Measurements from ENCODE around the gene HOMER2. TPM values are rescaled to one million over a fixed set of nuclear protein-coding genes. Genes with fewer than 3 reads are reported as not detected.

The HOMER2 gene
- total and polyA plus RNA-seq, 2 donors (not counting 3 experiments of a cell fraction or from before 2014, with no cell fraction given), result 0.60 to 0.68 TPM

DNA sequence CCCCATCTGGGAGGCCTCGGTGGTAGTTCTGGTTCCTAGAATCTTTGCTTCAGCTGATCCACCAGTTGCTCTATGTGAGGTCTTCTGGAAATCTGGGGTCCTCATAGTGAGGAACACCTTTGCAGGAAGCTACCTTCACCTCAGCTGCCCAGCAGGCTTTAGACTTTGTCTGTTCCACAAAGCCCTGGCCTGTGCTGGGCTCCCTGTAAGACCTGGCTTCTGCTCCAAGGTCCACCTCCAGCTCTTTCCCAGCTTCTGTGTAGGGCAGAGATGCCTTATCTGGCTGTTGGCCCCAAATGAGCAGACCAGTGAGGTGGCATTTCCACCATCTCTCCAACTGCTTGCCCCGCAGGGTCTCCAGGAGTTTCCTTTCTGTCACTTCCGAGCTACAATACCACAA is 8.2 kb upstream of the HOMER2 start:
- Histone ChIP-seq H3K4me1 (ENCODE audit: control insufficient read depth, extremely low read depth, insufficient read depth, low read length) (no peaks in the 10 kb centered on the region), H3K4me2 (ENCODE audit: insufficient read depth, low read length) (no peak overlapping the region), H3K36me3 (ENCODE audit: control insufficient read depth in 2 of 2, extremely low read depth in 1 of 2, insufficient read depth in 2 of 2, low read length in 2 of 2) (no peaks in the 10 kb centered on the region), H4K20me1 (replicated peaks; ENCODE audit: control insufficient read depth, extremely low read depth, insufficient read depth, low read length) (no peaks in the 10 kb centered on the region), H3K9ac (replicated peaks; ENCODE audit: extremely low read depth, insufficient read depth, low read length) (no peak overlapping the region), H3K9me3 (replicated peaks; ENCODE audit: control insufficient read depth, insufficient read depth, low read length) (no peaks in the 10 kb centered on the region), H3K27me3 (ENCODE audit: control insufficient read depth in 2 of 2, insufficient read depth in 2 of 2, low read length in 2 of 2) (peaks cover 0 to 1% of the 10 kb centered on the region in 2 experiments), H3K79me2 (ENCODE audit: control insufficient read depth, insufficient read depth, low read length) (no peaks in the 10 kb centered on the region), H3K4me3 (replicated peaks in 1 of 3; ENCODE audit: insufficient read depth in 1 of 3, low read depth in 1 of 3, low read length in 3 of 3) (no peak overlapping the region), H2AFZ (ENCODE audit: low read depth, low read length) (no peak overlapping the region), H3K9me1 (replicated peaks; ENCODE audit: control insufficient read depth, extremely low read depth, insufficient read depth, low read length) (no peaks in the 10 kb centered on the region), H3K27ac (ENCODE audit: insufficient read depth, low read depth, low read length) (no peak overlapping the region)
- no peak for TF ChIP-seq EZH2 (IDR thresholded peaks at IDR 0.05; ENCODE audit: borderline replicate concordance, low read depth, low read length, severe bottlenecking)
- no peak for TF ChIP-seq POLR2A (IDR thresholded peaks at IDR 0.05; ENCODE audit: low read depth, low read length)
- no peak for TF ChIP-seq GATA2 (IDR thresholded peaks at IDR 0.05; ENCODE audit: insufficient read depth, insufficient read length, low read depth, low read length)
- no peak for TF ChIP-seq MAX (IDR thresholded peaks at IDR 0.05; ENCODE audit: insufficient read depth, insufficient read length)
- TF ChIP-seq CTCF (IDR thresholded peaks at IDR 0.05; ENCODE audit: extremely low read depth in 1 of 2, insufficient read depth in 1 of 2, low read depth in 1 of 2, low read length in 2 of 2), result no peak
- no peak for TF ChIP-seq POLR2AphosphoS5 (IDR thresholded peaks at IDR 0.05; ENCODE audit: insufficient read depth, low read depth, low read length)
- no peak for TF ChIP-seq FOS (IDR thresholded peaks at IDR 0.05; ENCODE audit: borderline replicate concordance, insufficient read depth, low read length)
- TF ChIP-seq MYC (IDR thresholded peaks at IDR 0.05; ENCODE audit: low read depth, low read length), result no peak
- TF ChIP-seq JUN (IDR thresholded peaks at IDR 0.05; ENCODE audit: borderline replicate concordance, insufficient read depth, insufficient read length, low read depth), result no peak
- CTCF ChIA-PET, result interaction anchor here (1.0 kb wide), 1 partner anchor 14 kb away, joined by 3 read pairs; no protein-coding TSS in a partner anchor
- no peak for DNase-seq (ENCODE audit: low read depth, low spot score)
- no peak for FAIRE-seq
- BruUV-seq (replicated peaks), result no TSS peak
- intact Hi-C loops (cut with micrococcal nuclease), result no loop called here
- POLR2A ChIA-PET, result no interaction called here
- dilution Hi-C loops (cut with MboI; ENCODE audit: extremely low pct_ligation_motif_present, low sequenced_read_pairs), result no loop called here

Data from endothelial cell of umbilical vein (primary cell).